Ishikawa (cell line): ENCODE results near the gene QSOX1.

Source experiments
- EGR1 ChIP-seq: IDR thresholded peaks from 2 replicates; pipeline ENCODE4 v1.6.1; 2012
- EP300 ChIP-seq: IDR thresholded peaks from 2 replicates; pipeline ENCODE4 v1.6.1; 2012; ENCODE audit warnings: borderline replicate concordance
- FOXM1 ChIP-seq: IDR thresholded peaks from 2 replicates; pipeline ENCODE4 v1.6.1; 2012; ENCODE audit warnings: low read depth, borderline replicate concordance
- MAX ChIP-seq: IDR thresholded peaks from 2 replicates; pipeline ENCODE4 v1.6.1; 2012
- NFIC ChIP-seq: IDR thresholded peaks from 2 replicates; pipeline ENCODE4 v1.6.1; 2012
- RAD21 ChIP-seq: IDR thresholded peaks from 2 replicates; pipeline ENCODE4 v1.6.1; 2012; ENCODE audit warnings: low read depth
- TAF1 ChIP-seq: IDR thresholded peaks from 2 replicates; pipeline ENCODE4 v1.6.1; 2012; ENCODE audit warnings: low read depth, mild to moderate bottlenecking
- TEAD4 ChIP-seq: IDR thresholded peaks from 2 replicates; pipeline ENCODE4 v1.6.1; 2012
- USF1 ChIP-seq: IDR thresholded peaks from 2 replicates; pipeline ENCODE4 v1.6.1; 2012
- YY1 ChIP-seq: IDR thresholded peaks from 2 replicates; pipeline ENCODE4 v1.6.1; 2012; ENCODE audit warnings: low read depth
- ZBTB7A ChIP-seq: IDR thresholded peaks from 2 replicates; pipeline ENCODE4 v1.6.1; 2012; ENCODE audit warnings: low read depth

DNA sequence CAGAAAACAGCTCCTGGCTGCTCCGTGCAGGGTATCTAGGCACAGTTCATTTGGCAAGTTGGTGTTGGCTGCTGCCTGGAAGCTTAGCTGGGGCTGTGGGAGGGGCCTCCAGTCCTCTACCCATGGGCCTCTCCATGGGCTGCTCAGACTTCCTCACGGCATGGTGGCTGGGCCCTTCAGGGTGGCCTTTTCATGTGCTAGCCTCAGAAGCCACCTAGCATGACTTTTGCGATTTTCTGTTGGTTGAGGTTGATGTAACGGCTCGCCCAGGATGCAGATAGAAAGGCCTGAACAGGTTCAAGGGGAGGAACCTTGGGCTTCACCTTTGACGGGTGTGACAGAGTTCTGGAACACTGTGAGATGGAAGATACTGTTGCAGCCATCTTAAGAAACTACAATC, 49.6 kb downstream of the QSOX1 start:
- TF ChIP-seq YY1: no peak
- no peak for TF ChIP-seq MAX
- TF ChIP-seq TEAD4: no peak
- TF ChIP-seq NFIC: no peak
- no peak for TF ChIP-seq EP300
- TF ChIP-seq EGR1: no peak
- no peak for TF ChIP-seq FOXM1
- TF ChIP-seq ZBTB7A: no peak
- no peak for TF ChIP-seq TAF1
- TF ChIP-seq RAD21: no peak
- no peak for TF ChIP-seq USF1
